GM20431 (cell line): Measurements from ENCODE around the gene KCNN3.

Experiments used
- in situ Hi-C: fragments of 300-500 bp; cut with MseI, MboI; formaldehyde crosslinking; loops from one replicate; pipeline ENCODE4 v1.15.0; 2020; ENCODE audit warnings: low sequenced_read_pairs; ENCODE audit not compliant: unreplicated experiment

Gene KCNN3

GRCh38 chr1:154741741-154742495, 128.2 kb downstream of the KCNN3 start:
- in situ Hi-C loops: no loop called here

- in situ Hi-C loops: no loop called here
Observed at GRCh38 chr1:154741327-154741726, 128.8 kb downstream of the KCNN3 start.

- in situ Hi-C loops: no loop called here
Observed at GRCh38 chr1:154739654-154740053, 130.4 kb downstream of the KCNN3 start.

- in situ Hi-C loops: no loop called here
Observed at GRCh38 chr1:154736841-154737240, 133.2 kb downstream of the KCNN3 start.

GRCh38 chr1:154735804-154736168, 134.3 kb downstream of the KCNN3 start:
- in situ Hi-C loops: no loop called here

GRCh38 chr1:154735061-154735803, 134.8 kb downstream of the KCNN3 start:
- in situ Hi-C loops: no loop called here

GRCh38 chr1:154733621-154734020, 136.5 kb downstream of the KCNN3 start:
- in situ Hi-C loops: no loop called here

GRCh38 chr1:154730986-154731489, 139.0 kb downstream of the KCNN3 start:
- in situ Hi-C loops: no loop called here

- in situ Hi-C loops: no loop called here
Observed at GRCh38 chr1:154730259-154730658, 139.8 kb downstream of the KCNN3 start.

- in situ Hi-C loops: no loop called here
Observed at GRCh38 chr1:154729577-154729976, 140.5 kb downstream of the KCNN3 start.

- in situ Hi-C loops: no loop called here
Observed at GRCh38 chr1:154729031-154729442, 141.0 kb downstream of the KCNN3 start.

GRCh38 chr1:154726896-154727753, 143.0 kb downstream of the KCNN3 start:
- in situ Hi-C loops: no loop called here

GRCh38 chr1:154726443-154726842, 143.6 kb downstream of the KCNN3 start:
- in situ Hi-C loops: no loop called here

GRCh38 chr1:154725865-154726264, 144.2 kb downstream of the KCNN3 start:
- in situ Hi-C loops: no loop called here

GRCh38 chr1:154720328-154721297, 149.5 kb downstream of the KCNN3 start:
- in situ Hi-C loops: no loop called here

- in situ Hi-C loops: no loop called here
Observed at GRCh38 chr1:154719586-154720327, 150.3 kb downstream of the KCNN3 start.

GRCh38 chr1:154718566-154718965, 151.5 kb downstream of the KCNN3 start:
- in situ Hi-C loops: no loop called here

- in situ Hi-C loops: no loop called here
Observed at GRCh38 chr1:154717528-154717924, 152.6 kb downstream of the KCNN3 start.
